K562 (cell line): ENCODE results near the gene ANXA9. TPM values are rescaled to one million over a fixed set of nuclear protein-coding genes. Genes with fewer than 3 reads are reported as not detected.
A peak's percentile ranks its signal among the peaks of the same experiment; 100 is the strongest.

Experiments used
- FOXA3 ChIP-seq, 2 experiments: fragments of 450-650 bp in 1 of 2; sonication (generic) in 1 of 2; formaldehyde crosslinking; IDR thresholded peaks in 1 of 2; conservative IDR thresholded peaks in 1 of 2; 2 replicates each; pipeline versions ENCODE4 v1.4.0 to v1.8.0; 2020 to 2022; ENCODE audit warnings: mild to moderate bottlenecking in 2 of 2, missing genetic modification reagents in 1 of 2
- GATA2 ChIP-seq: sonication (generic); formaldehyde crosslinking; IDR thresholded peaks from 2 replicates; pipeline ENCODE4 v1.4.0; 2020; ENCODE audit warnings: mild to moderate bottlenecking, missing genetic modification reagents
- GATAD2A ChIP-seq: fragments of 450-650 bp; IDR thresholded peaks from 2 replicates; pipeline ENCODE4 v1.6.1; 2017
- JUNB ChIP-seq: fragments of 450-650 bp; formaldehyde crosslinking; conservative IDR thresholded peaks from 2 replicates; pipeline ENCODE4 v1.4.0; 2020; ENCODE audit warnings: mild to moderate bottlenecking
- MED1 ChIP-seq: sonication (generic); formaldehyde crosslinking; IDR thresholded peaks from 2 replicates; pipeline ENCODE4 v1.8.1; 2023; ENCODE audit warnings: missing genetic modification reagents, borderline replicate concordance
- MTA3 ChIP-seq: fragments of 450-650 bp; formaldehyde crosslinking; IDR thresholded peaks from 2 replicates; pipeline ENCODE4 v1.6.1; 2017; ENCODE audit warnings: mild to moderate bottlenecking, borderline replicate concordance
- NBN ChIP-seq: fragments of 450-650 bp; IDR thresholded peaks from 2 replicates; pipeline ENCODE4 v1.6.1; 2016; ENCODE audit warnings: low read depth, mild to moderate bottlenecking
- NCOA1 ChIP-seq: fragments of 450-650 bp; IDR thresholded peaks from 2 replicates; pipeline ENCODE4 v1.6.1; 2016; ENCODE audit warnings: low read depth
- SOX6 ChIP-seq: fragments of 450-650 bp; IDR thresholded peaks from 2 replicates; pipeline ENCODE4 v1.6.1; 2014; ENCODE audit warnings: mild to moderate bottlenecking
- STAT5B ChIP-seq: fragments of 250-450 bp; sonication (Bioruptor Pico); IDR thresholded peaks from 2 replicates; pipeline ENCODE4 v1.8.0; 2021; ENCODE audit warnings: mild to moderate bottlenecking, inconsistent platforms
- TARDBP ChIP-seq: fragments of 450-650 bp; IDR thresholded peaks from 2 replicates; pipeline ENCODE4 v1.6.1; 2016
- TEAD1 ChIP-seq, 2 experiments: fragments of 450-650 bp in 1 of 2; sonication (generic) in 1 of 2; formaldehyde crosslinking; IDR thresholded peaks; 2 replicates each; pipeline versions ENCODE4 v1.4.0 to v1.8.0; 2020 to 2022; ENCODE audit warnings: mild to moderate bottlenecking in 2 of 2, missing genetic modification reagents in 1 of 2
- ZNF274 ChIP-seq: IDR thresholded peaks from 2 replicates; pipeline ENCODE4 v1.6.1; 2011; ENCODE audit warnings: low read depth, mild to moderate bottlenecking, low read length, moderate library complexity, borderline replicate concordance
- ZNF354B ChIP-seq: fragments of 250-450 bp; sonication (Bioruptor Pico); IDR thresholded peaks from 2 replicates; pipeline ENCODE4 v1.4.0; 2020
- ZNF707 ChIP-seq: fragments of 250-450 bp; sonication (Bioruptor Pico); conservative IDR thresholded peaks from 2 replicates; pipeline ENCODE4 v1.8.0; 2022; ENCODE audit warnings: inconsistent platforms, mild to moderate bottlenecking, moderate library complexity
- polyA plus RNA-seq, 8 experiments: library from polyadenylated mRNA; depleted of rRNA in 4 of 8; stranded (reverse) in 5 of 8; unstranded in 3 of 8; fragments of >200 nt; fragmentation: Nextera tagmentation in 2 of 8; fragmentation: Illumina TruSeq in 1 of 8; extraction: Ambion mirVana in 2 of 8; extraction: Trizol in 1 of 8; gene quantifications; 2 replicates each; pipeline versions ENCODE4 v1.2.1 to v1.2.3, GENCODE V29; 2011 to 2014; ENCODE audit warnings: inconsistent platforms in 1 of 8, missing spikeins in 1 of 8
- total RNA-seq, 7 experiments: library from RNA; depleted of rRNA in 6 of 7; stranded (reverse); fragments of >200 nt in 6 of 7; fragmentation: Illumina TruSeq in 2 of 7; extraction: Trizol in 2 of 7; gene quantifications; 2 replicates each; pipeline versions ENCODE4 v1.2.1 to v1.2.3, GENCODE V29; 2011 to 2021; ENCODE audit warnings: low replicate concordance in 1 of 7
- TF ChIP-seq, protein P1 (sequence below): fragments of 250-450 bp; sonication (Bioruptor Pico); IDR thresholded peaks from 2 replicates; pipeline ENCODE4 v1.5.0; 2021
- TF ChIP-seq, protein P2 (sequence below), 2 experiments: IDR thresholded peaks; 2 replicates each; pipeline ENCODE4 v1.6.1; 2012; ENCODE audit warnings: improper control_type of control experiment in 2 of 2, low read depth in 2 of 2, low read length in 2 of 2, borderline replicate concordance in 1 of 2
- TF ChIP-seq, protein P3 (sequence below): IDR thresholded peaks from 2 replicates; pipeline ENCODE4 v1.6.1; 2012; ENCODE audit warnings: low read depth, low read length, improper control_type of control experiment, borderline replicate concordance
- TF ChIP-seq, protein P4 (sequence below): fragments of 200-800 bp; sonication (Bioruptor generic); IDR thresholded peaks from 2 replicates; pipeline ENCODE4 v1.6.1; 2016; ENCODE audit warnings: missing genetic modification characterization, missing compliant biosample characterization

Gene ANXA9
- total and polyA plus RNA-seq, 9 of the 15 experiments (the other 6 are each of a cell fraction or from before 2014, with no cell fraction given) = 0.24 to 1.6 (median 0.57) TPM

DNA sequence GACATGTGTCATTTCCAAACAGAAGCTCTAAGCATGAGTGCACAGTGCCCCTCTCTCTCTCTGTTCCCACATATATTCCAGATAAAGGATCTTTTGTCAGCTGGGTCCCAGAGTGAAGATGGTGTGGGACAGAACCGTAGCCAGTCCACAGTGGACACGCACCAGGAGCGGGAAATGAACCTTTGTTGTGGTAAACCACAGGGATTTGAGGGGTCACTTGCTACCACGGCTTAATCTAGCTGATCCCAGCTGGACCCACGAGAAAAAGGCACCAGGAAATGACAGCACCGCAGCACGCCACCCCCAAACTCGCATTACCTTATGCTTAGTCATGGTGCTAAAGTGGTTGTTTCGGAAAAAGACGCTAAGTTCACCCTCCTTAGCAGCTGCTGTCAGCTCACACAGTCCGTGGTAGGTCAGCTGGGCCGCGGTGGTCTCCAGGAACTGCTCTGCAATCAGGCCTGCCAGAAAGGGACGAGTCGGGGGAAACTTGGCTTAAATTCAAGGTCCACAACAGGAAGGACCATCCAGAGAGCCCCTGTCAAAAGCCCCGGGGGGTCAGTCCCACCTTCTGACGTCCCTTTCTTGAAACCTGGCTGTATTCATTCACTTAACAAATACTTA lies 17.1 kb downstream of the ANXA9 start (continued):
- TF ChIP-seq, protein P1, sequence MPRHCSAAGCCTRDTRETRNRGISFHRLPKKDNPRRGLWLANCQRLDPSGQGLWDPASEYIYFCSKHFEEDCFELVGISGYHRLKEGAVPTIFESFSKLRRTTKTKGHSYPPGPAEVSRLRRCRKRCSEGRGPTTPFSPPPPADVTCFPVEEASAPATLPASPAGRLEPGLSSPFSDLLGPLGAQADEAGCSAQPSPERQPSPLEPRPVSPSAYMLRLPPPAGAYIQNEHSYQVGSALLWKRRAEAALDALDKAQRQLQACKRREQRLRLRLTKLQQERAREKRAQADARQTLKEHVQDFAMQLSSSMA (CRISPR knock-in tag) = no peak
- TF ChIP-seq, protein P2, sequence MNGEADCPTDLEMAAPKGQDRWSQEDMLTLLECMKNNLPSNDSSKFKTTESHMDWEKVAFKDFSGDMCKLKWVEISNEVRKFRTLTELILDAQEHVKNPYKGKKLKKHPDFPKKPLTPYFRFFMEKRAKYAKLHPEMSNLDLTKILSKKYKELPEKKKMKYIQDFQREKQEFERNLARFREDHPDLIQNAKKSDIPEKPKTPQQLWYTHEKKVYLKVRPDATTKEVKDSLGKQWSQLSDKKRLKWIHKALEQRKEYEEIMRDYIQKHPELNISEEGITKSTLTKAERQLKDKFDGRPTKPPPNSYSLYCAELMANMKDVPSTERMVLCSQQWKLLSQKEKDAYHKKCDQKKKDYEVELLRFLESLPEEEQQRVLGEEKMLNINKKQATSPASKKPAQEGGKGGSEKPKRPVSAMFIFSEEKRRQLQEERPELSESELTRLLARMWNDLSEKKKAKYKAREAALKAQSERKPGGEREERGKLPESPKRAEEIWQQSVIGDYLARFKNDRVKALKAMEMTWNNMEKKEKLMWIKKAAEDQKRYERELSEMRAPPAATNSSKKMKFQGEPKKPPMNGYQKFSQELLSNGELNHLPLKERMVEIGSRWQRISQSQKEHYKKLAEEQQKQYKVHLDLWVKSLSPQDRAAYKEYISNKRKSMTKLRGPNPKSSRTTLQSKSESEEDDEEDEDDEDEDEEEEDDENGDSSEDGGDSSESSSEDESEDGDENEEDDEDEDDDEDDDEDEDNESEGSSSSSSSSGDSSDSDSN (IDR thresholded peaks at IDR 0.05; ENCODE audit: borderline replicate concordance in 1 of 2, low read depth in 2 of 2, low read length in 2 of 2) = no peak
- TF ChIP-seq MTA3 (0 out of 2 replicates have a peak, but pooled peaks have one; percentile 47), JUNB (CRISPR knock-in tag) (no peak), NCOA1 (peak; percentile 31; the same call in 1 of the 2 replicates), TEAD1 (CRISPR knock-in tag; IDR thresholded peaks at IDR 0.05) (no peak), STAT5B (no peak), GATA2 (CRISPR knock-in tag) (no peak), TARDBP (no peak), ZNF354B (no peak), FOXA3 (CRISPR knock-in tag; conservative IDR thresholded peaks at IDR 0.05 in 1 of 2, IDR thresholded peaks at IDR 0.05 in 1 of 2) (no peak), ZNF274 (no peak), SOX6 (peak; percentile 96), GATAD2A (peak; percentile 93), NBN (no peak; the same call in 1 of the 2 replicates), ZNF707 (CRISPR knock-in tag) (no peak), MED1 (CRISPR knock-in tag) (no peak)
- TF ChIP-seq, protein P3, sequence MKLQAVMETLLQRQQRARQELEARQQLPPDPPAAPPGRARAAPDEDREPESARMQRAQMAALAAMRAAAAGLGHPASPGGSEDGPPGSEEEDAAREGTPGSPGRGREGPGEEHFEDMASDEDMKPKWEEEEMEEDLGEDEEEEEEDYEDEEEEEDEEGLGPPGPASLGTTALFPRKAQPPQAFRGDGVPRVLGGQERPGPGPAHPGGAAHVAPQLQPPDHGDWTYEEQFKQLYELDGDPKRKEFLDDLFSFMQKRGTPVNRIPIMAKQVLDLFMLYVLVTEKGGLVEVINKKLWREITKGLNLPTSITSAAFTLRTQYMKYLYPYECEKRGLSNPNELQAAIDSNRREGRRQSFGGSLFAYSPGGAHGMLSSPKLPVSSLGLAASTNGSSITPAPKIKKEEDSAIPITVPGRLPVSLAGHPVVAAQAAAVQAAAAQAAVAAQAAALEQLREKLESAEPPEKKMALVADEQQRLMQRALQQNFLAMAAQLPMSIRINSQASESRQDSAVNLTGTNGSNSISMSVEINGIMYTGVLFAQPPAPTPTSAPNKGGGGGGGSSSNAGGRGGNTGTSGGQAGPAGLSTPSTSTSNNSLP = no peak
- TF ChIP-seq, protein P4, sequence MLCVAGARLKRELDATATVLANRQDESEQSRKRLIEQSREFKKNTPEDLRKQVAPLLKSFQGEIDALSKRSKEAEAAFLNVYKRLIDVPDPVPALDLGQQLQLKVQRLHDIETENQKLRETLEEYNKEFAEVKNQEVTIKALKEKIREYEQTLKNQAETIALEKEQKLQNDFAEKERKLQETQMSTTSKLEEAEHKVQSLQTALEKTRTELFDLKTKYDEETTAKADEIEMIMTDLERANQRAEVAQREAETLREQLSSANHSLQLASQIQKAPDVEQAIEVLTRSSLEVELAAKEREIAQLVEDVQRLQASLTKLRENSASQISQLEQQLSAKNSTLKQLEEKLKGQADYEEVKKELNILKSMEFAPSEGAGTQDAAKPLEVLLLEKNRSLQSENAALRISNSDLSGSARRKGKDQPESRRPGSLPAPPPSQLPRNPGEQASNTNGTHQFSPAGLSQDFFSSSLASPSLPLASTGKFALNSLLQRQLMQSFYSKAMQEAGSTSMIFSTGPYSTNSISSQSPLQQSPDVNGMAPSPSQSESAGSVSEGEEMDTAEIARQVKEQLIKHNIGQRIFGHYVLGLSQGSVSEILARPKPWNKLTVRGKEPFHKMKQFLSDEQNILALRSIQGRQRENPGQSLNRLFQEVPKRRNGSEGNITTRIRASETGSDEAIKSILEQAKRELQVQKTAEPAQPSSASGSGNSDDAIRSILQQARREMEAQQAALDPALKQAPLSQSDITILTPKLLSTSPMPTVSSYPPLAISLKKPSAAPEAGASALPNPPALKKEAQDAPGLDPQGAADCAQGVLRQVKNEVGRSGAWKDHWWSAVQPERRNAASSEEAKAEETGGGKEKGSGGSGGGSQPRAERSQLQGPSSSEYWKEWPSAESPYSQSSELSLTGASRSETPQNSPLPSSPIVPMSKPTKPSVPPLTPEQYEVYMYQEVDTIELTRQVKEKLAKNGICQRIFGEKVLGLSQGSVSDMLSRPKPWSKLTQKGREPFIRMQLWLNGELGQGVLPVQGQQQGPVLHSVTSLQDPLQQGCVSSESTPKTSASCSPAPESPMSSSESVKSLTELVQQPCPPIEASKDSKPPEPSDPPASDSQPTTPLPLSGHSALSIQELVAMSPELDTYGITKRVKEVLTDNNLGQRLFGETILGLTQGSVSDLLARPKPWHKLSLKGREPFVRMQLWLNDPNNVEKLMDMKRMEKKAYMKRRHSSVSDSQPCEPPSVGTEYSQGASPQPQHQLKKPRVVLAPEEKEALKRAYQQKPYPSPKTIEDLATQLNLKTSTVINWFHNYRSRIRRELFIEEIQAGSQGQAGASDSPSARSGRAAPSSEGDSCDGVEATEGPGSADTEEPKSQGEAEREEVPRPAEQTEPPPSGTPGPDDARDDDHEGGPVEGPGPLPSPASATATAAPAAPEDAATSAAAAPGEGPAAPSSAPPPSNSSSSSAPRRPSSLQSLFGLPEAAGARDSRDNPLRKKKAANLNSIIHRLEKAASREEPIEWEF = peak; percentile 58; the same call in 1 of the 2 replicates
